ENCODE measurements around the gene SLC35E2B.

- TF ChIP-seq CTCF (IDR thresholded peaks at IDR 0.05) = no peak
- TF ChIP-seq POLR2A (IDR thresholded peaks at IDR 0.05) = no peak
These were observed 63.0 kb downstream of the SLC35E2B start for GRCh38 chr1:1629430-1630190.

All from sigmoid colon (tissue), 3 donors.